ENCODE results near the gene CLASP1. TPM values are rescaled to one million over a fixed set of nuclear protein-coding genes. Genes with fewer than 3 reads are reported as not detected.

The CLASP1 gene
- total RNA-seq, 2 experiments from 2014 or later: 60.3 to 61.4 TPM

- no peaks in the 10 kb centered on the region for H3K9me3 Mint-ChIP-seq
- DNase-seq: no peak
- POLR2A ChIA-PET: no interaction called here
- no peaks in the 10 kb centered on the region for H3K27me3 Mint-ChIP-seq
- TF ChIP-seq, protein P1, sequence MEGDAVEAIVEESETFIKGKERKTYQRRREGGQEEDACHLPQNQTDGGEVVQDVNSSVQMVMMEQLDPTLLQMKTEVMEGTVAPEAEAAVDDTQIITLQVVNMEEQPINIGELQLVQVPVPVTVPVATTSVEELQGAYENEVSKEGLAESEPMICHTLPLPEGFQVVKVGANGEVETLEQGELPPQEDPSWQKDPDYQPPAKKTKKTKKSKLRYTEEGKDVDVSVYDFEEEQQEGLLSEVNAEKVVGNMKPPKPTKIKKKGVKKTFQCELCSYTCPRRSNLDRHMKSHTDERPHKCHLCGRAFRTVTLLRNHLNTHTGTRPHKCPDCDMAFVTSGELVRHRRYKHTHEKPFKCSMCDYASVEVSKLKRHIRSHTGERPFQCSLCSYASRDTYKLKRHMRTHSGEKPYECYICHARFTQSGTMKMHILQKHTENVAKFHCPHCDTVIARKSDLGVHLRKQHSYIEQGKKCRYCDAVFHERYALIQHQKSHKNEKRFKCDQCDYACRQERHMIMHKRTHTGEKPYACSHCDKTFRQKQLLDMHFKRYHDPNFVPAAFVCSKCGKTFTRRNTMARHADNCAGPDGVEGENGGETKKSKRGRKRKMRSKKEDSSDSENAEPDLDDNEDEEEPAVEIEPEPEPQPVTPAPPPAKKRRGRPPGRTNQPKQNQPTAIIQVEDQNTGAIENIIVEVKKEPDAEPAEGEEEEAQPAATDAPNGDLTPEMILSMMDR (IDR thresholded peaks at IDR 0.05): no peak
- CTCF ChIA-PET: interaction anchor here (0.6 to 3.4 kb wide), 24 partner anchors 9 to 344 kb away, joined by 3 to 14 read pairs (median 4); no protein-coding TSS in a partner anchor
- H3K4me1 Mint-ChIP-seq (ENCODE audit: low read depth): no peaks in the 10 kb centered on the region
- H3K27ac Mint-ChIP-seq: no peak overlapping the region
- H3K4me3 Mint-ChIP-seq: no peak overlapping the region
- no peak for ATAC-seq
- intact Hi-C loops (cut with micrococcal nuclease): no loop called here
- peaks cover 18% of the 10 kb centered on the region for H3K36me3 Mint-ChIP-seq (ENCODE audit: low read depth)
These were observed 293.8 kb downstream of the CLASP1 start for GRCh38 chr2:121355488-121355887.

DNA sequence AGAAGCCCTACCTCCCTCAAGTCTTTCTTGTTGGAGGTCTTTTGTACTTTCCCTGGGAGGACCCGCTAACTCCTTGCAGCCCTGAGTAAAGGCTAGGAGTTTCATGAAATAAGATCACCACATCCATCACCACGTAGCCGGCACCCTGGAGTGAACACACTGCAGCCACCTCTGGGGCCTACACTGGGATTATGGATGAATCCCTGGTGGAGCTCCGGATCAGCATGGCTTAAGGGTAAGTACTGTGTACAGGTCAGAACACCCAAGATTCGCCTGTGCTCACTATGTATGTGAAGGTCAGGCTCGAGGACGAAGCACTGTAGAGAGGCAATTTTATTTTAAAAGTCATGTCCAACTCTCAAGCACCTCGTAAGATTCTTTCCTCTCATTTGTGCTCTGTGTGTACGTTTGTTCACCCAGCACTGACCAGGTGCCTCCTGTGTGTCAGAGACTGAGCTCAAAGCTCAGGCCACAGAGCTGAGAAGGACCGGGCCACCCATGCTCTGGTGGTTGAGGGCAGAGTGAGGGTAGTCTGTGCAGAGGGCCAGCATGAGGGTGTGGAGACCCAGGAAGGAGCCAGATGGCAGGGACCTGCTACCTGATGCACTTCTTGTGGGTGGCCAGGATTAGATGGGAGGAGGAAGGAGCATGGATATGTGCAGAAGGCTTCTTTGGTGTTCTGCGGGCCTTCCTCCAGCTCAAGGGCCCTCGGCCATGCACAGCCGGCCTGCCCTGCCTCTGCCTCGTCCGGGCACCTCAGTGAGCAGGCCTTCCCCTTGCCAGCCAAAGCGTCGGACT is 297.5 kb downstream of the CLASP1 start:
- TF ChIP-seq, protein P1 (IDR thresholded peaks at IDR 0.05): no peak
- POLR2A ChIA-PET: no interaction called here
- CTCF ChIA-PET: no interaction called here
- Mint-ChIP-seq H3K4me3 (no peak overlapping the region), H3K27me3 (no peaks in the 10 kb centered on the region), H3K36me3 (ENCODE audit: low read depth) (peaks cover 29% of the 10 kb centered on the region), H3K4me1 (ENCODE audit: low read depth) (no peaks in the 10 kb centered on the region), H3K27ac (no peak overlapping the region), H3K9me3 (no peaks in the 10 kb centered on the region)
- ATAC-seq: no peak
- no peak for DNase-seq
- intact Hi-C loops (cut with micrococcal nuclease): no loop called here

- Mint-ChIP-seq H3K4me3 (no peak overlapping the region), H3K9me3 (no peaks in the 10 kb centered on the region), H3K27ac (no peak overlapping the region), H3K4me1 (ENCODE audit: low read depth) (no peaks in the 10 kb centered on the region), H3K27me3 (no peaks in the 10 kb centered on the region), H3K36me3 (ENCODE audit: low read depth) (peaks cover 31% of the 10 kb centered on the region)
- CTCF ChIA-PET: no interaction called here
- intact Hi-C loops (cut with micrococcal nuclease): no loop called here
- POLR2A ChIA-PET: no interaction called here
- ATAC-seq (no peak), DNase-seq (no peak)
- TF ChIP-seq, protein P1 (IDR thresholded peaks at IDR 0.05): no peak
These were observed 298.4 kb downstream of the CLASP1 start for GRCh38 chr2:121350890-121351289.

DNA sequence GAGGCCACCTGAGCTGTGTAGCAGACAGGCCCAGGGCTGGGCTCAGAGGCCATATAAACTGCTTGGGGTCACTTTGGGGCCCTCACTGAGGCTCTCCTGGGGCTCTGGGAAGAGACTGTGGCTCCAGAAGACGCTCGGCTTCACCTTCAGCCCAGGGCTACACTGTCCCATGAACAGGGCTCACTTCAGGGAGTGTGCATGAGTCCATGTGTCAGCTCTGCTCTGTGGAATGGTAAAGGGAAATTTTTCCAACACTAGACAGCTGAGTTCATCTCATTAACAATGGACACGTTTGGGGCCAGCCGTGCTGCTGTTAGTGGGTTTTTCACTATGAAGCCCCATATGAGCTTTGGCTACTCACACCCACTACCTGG is 298.9 kb downstream of the CLASP1 start:
- H3K27ac Mint-ChIP-seq: no peak overlapping the region
- intact Hi-C loops (cut with micrococcal nuclease): no loop called here
- DNase-seq (no peak), ATAC-seq (no peak)
- peaks cover 31% of the 10 kb centered on the region for H3K36me3 Mint-ChIP-seq (ENCODE audit: low read depth)
- CTCF ChIA-PET: no interaction called here
- H3K4me1 Mint-ChIP-seq (ENCODE audit: low read depth): no peaks in the 10 kb centered on the region
- POLR2A ChIA-PET: no interaction called here
- no peaks in the 10 kb centered on the region for H3K9me3 Mint-ChIP-seq
- H3K4me3 Mint-ChIP-seq: no peak overlapping the region
- TF ChIP-seq, protein P1 (IDR thresholded peaks at IDR 0.05): no peak
- no peaks in the 10 kb centered on the region for H3K27me3 Mint-ChIP-seq

DNA sequence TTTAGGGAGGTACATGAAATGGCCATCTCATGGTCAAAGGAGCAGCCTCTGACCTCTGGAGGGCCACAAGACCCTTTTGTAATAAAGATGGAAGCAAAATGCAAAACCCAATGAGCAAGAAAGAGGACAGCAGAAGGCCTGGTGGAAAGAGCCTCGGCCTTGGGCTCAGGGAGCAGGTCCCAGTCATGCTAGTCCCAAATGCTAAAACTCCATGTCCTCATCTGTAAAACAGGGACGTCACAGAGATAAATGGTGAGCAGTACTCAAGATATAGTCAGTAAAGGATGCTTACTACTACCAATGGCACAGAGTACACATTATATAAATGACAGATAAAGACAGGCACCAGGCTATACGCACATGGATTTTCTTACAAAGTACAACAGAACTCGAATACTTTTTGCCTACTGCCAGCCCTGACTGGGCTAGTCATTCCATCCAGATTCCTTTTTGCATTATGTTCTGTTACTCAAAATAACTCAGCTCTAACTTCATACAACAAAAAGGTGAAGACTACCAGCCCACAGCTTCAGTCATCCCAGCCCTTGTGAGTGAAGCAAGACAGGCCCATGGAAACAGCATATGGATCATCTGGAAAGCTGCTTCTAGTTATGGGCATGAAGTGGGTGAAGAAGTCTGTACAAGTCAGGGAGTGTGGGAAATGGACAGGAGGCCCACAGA is 299.4 kb downstream of the CLASP1 start:
- TF ChIP-seq, protein P1 (IDR thresholded peaks at IDR 0.05): no peak
- ChIA-PET POLR2A (no interaction called here), CTCF (no interaction called here)
- peak overlapping the region; percentile 25 for H3K27ac Mint-ChIP-seq
- peaks cover 31% of the 10 kb centered on the region for H3K36me3 Mint-ChIP-seq (ENCODE audit: low read depth)
- H3K4me3 Mint-ChIP-seq: no peak overlapping the region
- no peak for DNase-seq
- H3K4me1 Mint-ChIP-seq (ENCODE audit: low read depth): no peaks in the 10 kb centered on the region
- H3K27me3 Mint-ChIP-seq: no peaks in the 10 kb centered on the region
- no peak for ATAC-seq
- no peaks in the 10 kb centered on the region for H3K9me3 Mint-ChIP-seq
- intact Hi-C loops (cut with micrococcal nuclease): no loop called here
